Measurements from ENCODE around the gene KCNJ15. TPM values are rescaled to one million over a fixed set of nuclear protein-coding genes. Genes with fewer than 3 reads are reported as not detected.

The KCNJ15 gene
- total RNA-seq, 1 experiment from 2014 or later: 0.13 TPM

DNA sequence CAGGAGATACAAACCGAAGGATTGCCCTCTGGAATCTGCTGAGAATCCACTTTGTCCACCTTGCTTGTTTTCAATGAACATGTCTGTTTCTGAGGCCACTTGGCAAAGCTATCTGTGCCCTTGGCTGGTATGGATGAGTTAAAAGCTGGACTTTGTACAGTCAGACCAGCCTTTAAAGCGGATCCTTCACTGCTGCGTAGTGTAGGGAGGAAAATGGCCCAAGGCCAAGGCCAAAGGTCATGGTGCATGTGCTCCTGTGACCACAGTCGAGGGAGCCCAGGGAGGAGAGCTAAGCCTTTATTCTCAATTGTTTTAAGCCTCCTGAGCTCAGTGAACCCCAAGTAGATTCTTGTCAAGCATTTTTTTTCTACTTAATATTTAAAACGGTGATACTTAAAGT, 37.0 kb downstream of the KCNJ15 start:
- POLR2A ChIA-PET: interaction anchor here (0.8 kb wide), 1 partner anchor 641 kb away, joined by 3 read pairs; no protein-coding TSS in a partner anchor
- CTCF ChIA-PET: no interaction called here
- Histone ChIP-seq H3K27ac (ENCODE audit: low read length) (no peak overlapping the region), H3K4me3 (ENCODE audit: low read depth in 2 of 2, low read length in 2 of 2) (no peak overlapping the region), H3K9me3 (ENCODE audit: control insufficient read depth, insufficient read depth, low read depth, low read length) (no peaks in the 10 kb centered on the region), H3K36me3 (ENCODE audit: control insufficient read depth, insufficient read depth, low read length) (no peaks in the 10 kb centered on the region), H3K4me1 (ENCODE audit: control insufficient read depth, insufficient read depth, low read length) (no peaks in the 10 kb centered on the region), H3K27me3 (ENCODE audit: control insufficient read depth, insufficient read depth, low read length) (no peaks in the 10 kb centered on the region)
- ATAC-seq (no peak), DNase-seq (ENCODE audit: low read depth, low spot score) (no peak)
- BruUV-seq (replicated peaks): no TSS peak
- no peak for TF ChIP-seq TCF7L2 (IDR thresholded peaks at IDR 0.05; ENCODE audit: low read depth, low read length)
- TF ChIP-seq, protein P1, sequence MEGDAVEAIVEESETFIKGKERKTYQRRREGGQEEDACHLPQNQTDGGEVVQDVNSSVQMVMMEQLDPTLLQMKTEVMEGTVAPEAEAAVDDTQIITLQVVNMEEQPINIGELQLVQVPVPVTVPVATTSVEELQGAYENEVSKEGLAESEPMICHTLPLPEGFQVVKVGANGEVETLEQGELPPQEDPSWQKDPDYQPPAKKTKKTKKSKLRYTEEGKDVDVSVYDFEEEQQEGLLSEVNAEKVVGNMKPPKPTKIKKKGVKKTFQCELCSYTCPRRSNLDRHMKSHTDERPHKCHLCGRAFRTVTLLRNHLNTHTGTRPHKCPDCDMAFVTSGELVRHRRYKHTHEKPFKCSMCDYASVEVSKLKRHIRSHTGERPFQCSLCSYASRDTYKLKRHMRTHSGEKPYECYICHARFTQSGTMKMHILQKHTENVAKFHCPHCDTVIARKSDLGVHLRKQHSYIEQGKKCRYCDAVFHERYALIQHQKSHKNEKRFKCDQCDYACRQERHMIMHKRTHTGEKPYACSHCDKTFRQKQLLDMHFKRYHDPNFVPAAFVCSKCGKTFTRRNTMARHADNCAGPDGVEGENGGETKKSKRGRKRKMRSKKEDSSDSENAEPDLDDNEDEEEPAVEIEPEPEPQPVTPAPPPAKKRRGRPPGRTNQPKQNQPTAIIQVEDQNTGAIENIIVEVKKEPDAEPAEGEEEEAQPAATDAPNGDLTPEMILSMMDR (IDR thresholded peaks at IDR 0.05): no peak
- TF ChIP-seq, protein P2, sequence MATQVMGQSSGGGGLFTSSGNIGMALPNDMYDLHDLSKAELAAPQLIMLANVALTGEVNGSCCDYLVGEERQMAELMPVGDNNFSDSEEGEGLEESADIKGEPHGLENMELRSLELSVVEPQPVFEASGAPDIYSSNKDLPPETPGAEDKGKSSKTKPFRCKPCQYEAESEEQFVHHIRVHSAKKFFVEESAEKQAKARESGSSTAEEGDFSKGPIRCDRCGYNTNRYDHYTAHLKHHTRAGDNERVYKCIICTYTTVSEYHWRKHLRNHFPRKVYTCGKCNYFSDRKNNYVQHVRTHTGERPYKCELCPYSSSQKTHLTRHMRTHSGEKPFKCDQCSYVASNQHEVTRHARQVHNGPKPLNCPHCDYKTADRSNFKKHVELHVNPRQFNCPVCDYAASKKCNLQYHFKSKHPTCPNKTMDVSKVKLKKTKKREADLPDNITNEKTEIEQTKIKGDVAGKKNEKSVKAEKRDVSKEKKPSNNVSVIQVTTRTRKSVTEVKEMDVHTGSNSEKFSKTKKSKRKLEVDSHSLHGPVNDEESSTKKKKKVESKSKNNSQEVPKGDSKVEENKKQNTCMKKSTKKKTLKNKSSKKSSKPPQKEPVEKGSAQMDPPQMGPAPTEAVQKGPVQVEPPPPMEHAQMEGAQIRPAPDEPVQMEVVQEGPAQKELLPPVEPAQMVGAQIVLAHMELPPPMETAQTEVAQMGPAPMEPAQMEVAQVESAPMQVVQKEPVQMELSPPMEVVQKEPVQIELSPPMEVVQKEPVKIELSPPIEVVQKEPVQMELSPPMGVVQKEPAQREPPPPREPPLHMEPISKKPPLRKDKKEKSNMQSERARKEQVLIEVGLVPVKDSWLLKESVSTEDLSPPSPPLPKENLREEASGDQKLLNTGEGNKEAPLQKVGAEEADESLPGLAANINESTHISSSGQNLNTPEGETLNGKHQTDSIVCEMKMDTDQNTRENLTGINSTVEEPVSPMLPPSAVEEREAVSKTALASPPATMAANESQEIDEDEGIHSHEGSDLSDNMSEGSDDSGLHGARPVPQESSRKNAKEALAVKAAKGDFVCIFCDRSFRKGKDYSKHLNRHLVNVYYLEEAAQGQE (IDR thresholded peaks at IDR 0.05; ENCODE audit: insufficient read depth in 1 of 2, low read depth in 2 of 2, low read length in 1 of 2): no peak
- no peak for TF ChIP-seq SIN3A (IDR thresholded peaks at IDR 0.05; ENCODE audit: borderline replicate concordance, insufficient read depth, low read depth, low read length)
- no peak for TF ChIP-seq POLR2AphosphoS5 (IDR thresholded peaks at IDR 0.05; ENCODE audit: low read depth, low read length)
- in situ Hi-C loops (cut with HindIII; ENCODE audit: low pct_unique_long_range_greater_than_20kb, low sequenced_read_pairs): no loop called here
- intact Hi-C loops (cut with micrococcal nuclease; ENCODE audit: unreplicated experiment): no loop called here

DNA sequence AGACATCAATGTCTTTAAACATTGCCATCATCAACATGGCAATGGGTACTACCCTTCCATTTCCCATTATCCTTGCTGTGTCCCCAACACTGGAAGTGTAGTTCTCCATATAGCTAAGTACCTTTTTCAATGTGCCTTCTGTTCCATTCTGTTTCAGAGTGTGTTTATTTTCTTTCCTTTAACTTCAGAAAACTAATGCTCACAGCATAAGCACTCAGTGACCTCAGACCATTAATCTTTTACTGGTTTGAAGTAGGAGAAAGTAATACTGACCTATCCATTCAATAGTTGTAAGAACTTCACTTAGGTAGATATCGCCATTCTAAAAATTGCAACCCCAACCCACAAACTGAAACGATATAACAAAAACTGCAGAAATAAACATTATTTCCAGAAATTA, 37.8 kb downstream of the KCNJ15 start:
- H3K9me3 ChIP-seq (ENCODE audit: control insufficient read depth, insufficient read depth, low read depth, low read length): no peaks in the 10 kb centered on the region
- H3K4me1 ChIP-seq (ENCODE audit: control insufficient read depth, insufficient read depth, low read length): no peaks in the 10 kb centered on the region
- no TSS peak for BruUV-seq (replicated peaks)
- intact Hi-C loops (cut with micrococcal nuclease; ENCODE audit: unreplicated experiment) (no loop called here), in situ Hi-C loops (cut with HindIII; ENCODE audit: low pct_unique_long_range_greater_than_20kb, low sequenced_read_pairs) (no loop called here)
- POLR2A ChIA-PET: interaction anchor here (0.8 kb wide), 1 partner anchor 640 kb away, joined by 3 read pairs; no protein-coding TSS in a partner anchor
- ATAC-seq (no peak), DNase-seq (ENCODE audit: low read depth, low spot score) (no peak)
- no peaks in the 10 kb centered on the region for H3K27me3 ChIP-seq (ENCODE audit: control insufficient read depth, insufficient read depth, low read length)
- no peaks in the 10 kb centered on the region for H3K36me3 ChIP-seq (ENCODE audit: control insufficient read depth, insufficient read depth, low read length)
- TF ChIP-seq TCF7L2 (IDR thresholded peaks at IDR 0.05; ENCODE audit: low read depth, low read length): no peak
- TF ChIP-seq, protein P1 (IDR thresholded peaks at IDR 0.05): no peak
- TF ChIP-seq, protein P2 (IDR thresholded peaks at IDR 0.05; ENCODE audit: insufficient read depth in 1 of 2, low read depth in 2 of 2, low read length in 1 of 2): no peak
- no peak for TF ChIP-seq POLR2AphosphoS5 (IDR thresholded peaks at IDR 0.05; ENCODE audit: low read depth, low read length)
- no peak for TF ChIP-seq SIN3A (IDR thresholded peaks at IDR 0.05; ENCODE audit: borderline replicate concordance, insufficient read depth, low read depth, low read length)
- CTCF ChIA-PET: no interaction called here
- H3K27ac ChIP-seq (ENCODE audit: low read length): no peak overlapping the region
- H3K4me3 ChIP-seq (ENCODE audit: low read depth in 2 of 2, low read length in 2 of 2): no peak overlapping the region
